Amniotic epithelial cell (primary cell): Measurements from ENCODE around the gene NDUFA13.

Source experiments
- DNase-seq: peaks from one replicate; pipeline ENCODE4 v3.0.0-alpha.2; 2010; ENCODE audit warnings: low read depth

NDUFA13 gene

GRCh38 chr19:19570571-19570970 lies 54.5 kb downstream of the NDUFA13 start:
- DNase-seq: no peak

DNA sequence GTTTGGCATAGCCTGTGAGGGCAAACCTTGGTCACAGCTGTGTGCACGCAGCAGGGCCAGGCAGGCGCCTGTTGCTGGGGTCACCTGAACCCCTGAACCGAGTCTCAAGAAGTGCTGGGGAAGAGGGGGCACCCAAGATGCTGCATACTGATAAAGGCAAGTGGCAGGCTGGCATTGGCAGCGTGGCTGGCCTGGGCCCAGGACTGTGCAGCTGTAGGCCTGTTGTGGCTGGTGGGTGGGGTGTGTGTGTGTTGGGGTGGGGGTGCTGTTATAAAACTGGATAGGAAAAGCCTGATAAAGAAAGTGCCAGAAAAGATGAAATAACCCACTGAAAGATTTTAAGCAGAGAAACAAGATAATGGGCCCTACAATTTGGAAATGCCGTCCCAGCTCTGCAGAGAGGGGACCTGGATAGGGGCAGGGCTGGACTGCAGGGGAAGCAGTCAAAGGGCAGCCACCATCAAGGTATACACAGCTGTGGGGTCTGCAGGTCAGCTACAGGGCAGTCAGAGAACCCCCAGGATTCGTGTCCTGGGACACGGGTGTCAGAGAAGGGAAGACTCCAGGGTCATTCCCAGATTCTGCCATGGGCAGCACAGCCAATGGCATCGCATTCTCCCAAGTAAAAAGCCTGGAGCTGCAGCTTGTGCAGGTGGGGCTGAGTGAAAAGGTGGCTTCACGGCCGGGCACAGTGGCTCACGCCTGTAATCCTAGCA lies 55.2 kb downstream of the NDUFA13 start:
- DNase-seq: no peak

DNA sequence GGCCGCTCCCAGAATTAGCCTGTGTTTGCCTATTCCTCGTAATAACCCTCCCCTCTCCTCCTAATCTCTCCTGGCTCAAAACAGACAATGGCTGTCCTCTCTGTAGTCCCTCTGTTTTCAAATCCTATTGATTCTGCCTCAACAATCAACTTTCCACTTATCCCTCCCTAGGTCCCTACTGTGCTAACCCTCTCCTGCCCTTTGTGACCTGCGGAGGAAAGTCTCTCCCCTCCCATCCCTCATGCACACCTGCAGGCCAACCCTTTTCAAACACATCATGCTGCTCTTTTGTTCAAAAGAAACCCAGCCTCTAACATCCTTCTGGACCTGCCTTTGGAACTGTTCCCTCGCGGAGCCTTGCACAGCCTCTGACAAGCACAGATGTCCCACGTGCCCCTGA lies 59.4 kb downstream of the NDUFA13 start:
- no peak for DNase-seq
